DOHH2 (cell line): ENCODE results near the gene SLC44A1.

Experiments
- CTCF ChIP-seq: fragments of 200-600 bp; sonication (generic); IDR thresholded peaks from one replicate; pipeline ENCODE4 v1.5.1; 2014; ENCODE audit warnings: antibody characterized with exemption, mild to moderate bottlenecking, low read depth, low read length; ENCODE audit not compliant: poor library complexity, severe bottlenecking
- EZH2phosphoT487 ChIP-seq: fragments of 200-600 bp; sonication (generic); IDR thresholded peaks from 2 replicates; pipeline ENCODE4 v1.6.1; 2017; ENCODE audit warnings: borderline replicate concordance, mild to moderate bottlenecking, antibody characterized with exemption, low read length, moderate library complexity, mixed read lengths

GRCh38 chr9:105220451-105220850, 24.0 kb upstream of the SLC44A1 start:
- TF ChIP-seq CTCF (no peak), EZH2phosphoT487 (no peak)
